Measurements from ENCODE around the gene MAB21L1. TPM values are rescaled to one million over a fixed set of nuclear protein-coding genes. Genes with fewer than 3 reads are reported as not detected.

MAB21L1 gene
- total RNA-seq, 1 experiment from 2014 or later = not detected

- ChIA-PET POLR2A (no interaction called here), RAD21 (ENCODE audit: low non-redundant PET in 1 of 2, low total read pairs in 2 of 2, uncharacterized antibody in 2 of 2, unreplicated experiment in 2 of 2) (no interaction called here), CTCF (no interaction called here)
- Histone ChIP-seq H3K4me3 (replicated peaks in 1 of 2; ENCODE audit: low read depth in 1 of 2, low read length in 2 of 2) (no peak overlapping the region), H3K4me2 (ENCODE audit: low read length) (no peak overlapping the region), H3K27me3 (ENCODE audit: insufficient read depth, low read length) (no peaks in the 10 kb centered on the region), H3K4me1 (ENCODE audit: control insufficient read depth in 1 of 2, insufficient read depth in 2 of 2, low read length in 2 of 2) (no peaks in the 10 kb centered on the region), H2AFZ (ENCODE audit: low read depth, low read length, poor library complexity, severe bottlenecking) (no peak overlapping the region), H3K36me3 (ENCODE audit: control insufficient read depth in 1 of 2, insufficient read depth in 2 of 2, low read length in 2 of 2) (no peaks in the 10 kb centered on the region), H3K79me2 (ENCODE audit: insufficient read depth, low read length) (no peaks in the 10 kb centered on the region), H3K27ac (ENCODE audit: low read depth, low read length) (no peak overlapping the region), H3K9me3 (ENCODE audit: control insufficient read depth in 1 of 2, insufficient read depth in 1 of 2, low read depth in 1 of 2, low read length in 2 of 2) (no peaks in the 10 kb centered on the region), H3K9me2 (ENCODE audit: insufficient read depth) (no peaks in the 10 kb centered on the region), H3K9ac (ENCODE audit: low read length) (no peak overlapping the region), H4K20me1 (ENCODE audit: insufficient read depth) (no peaks in the 10 kb centered on the region)
- ATAC-seq = no peak
- no peak for DNase-seq (ENCODE audit: low read depth, low spot score)
- intact Hi-C loops (cut with micrococcal nuclease) = no loop called here
- no peak for TF ChIP-seq ELF1 (IDR thresholded peaks at IDR 0.05; ENCODE audit: borderline replicate concordance, low read depth)
- no peak for TF ChIP-seq MAX (IDR thresholded peaks at IDR 0.05)
- TF ChIP-seq SRF (IDR thresholded peaks at IDR 0.05; ENCODE audit: low read depth) = no peak
- no peak for TF ChIP-seq POLR2A (IDR thresholded peaks at IDR 0.05; ENCODE audit: borderline replicate concordance, extremely low read depth, insufficient read depth, insufficient read length)
- TF ChIP-seq EGR1 (IDR thresholded peaks at IDR 0.05; ENCODE audit: low read depth) = no peak
- TF ChIP-seq CBX3 (IDR thresholded peaks at IDR 0.05; ENCODE audit: low read depth) = no peak
- TF ChIP-seq TCF7L2 (IDR thresholded peaks at IDR 0.05; ENCODE audit: borderline replicate concordance, extremely low read depth, insufficient read depth, insufficient read length) = no peak
- no peak for TF ChIP-seq SIN3A (IDR thresholded peaks at IDR 0.05; ENCODE audit: low read depth)
- no peak for TF ChIP-seq CEBPB (IDR thresholded peaks at IDR 0.05; ENCODE audit: low read depth)
- no peak for TF ChIP-seq CTCF (IDR thresholded peaks at IDR 0.05 in 2 of 3, conservative IDR thresholded peaks at IDR 0.05 in 1 of 3; ENCODE audit: borderline replicate concordance in 1 of 3, insufficient read depth in 1 of 3, low read depth in 2 of 3, low read length in 2 of 3)
- no peak for TF ChIP-seq YY1 (IDR thresholded peaks at IDR 0.05; ENCODE audit: extremely low read depth, insufficient replicate concordance, low read depth, low read length)
- TF ChIP-seq EZH2phosphoT487 (IDR thresholded peaks at IDR 0.05; ENCODE audit: borderline replicate concordance) = no peak
- TF ChIP-seq SP1 (IDR thresholded peaks at IDR 0.05; ENCODE audit: low read depth) = no peak
- TF ChIP-seq RAD21 (IDR thresholded peaks at IDR 0.05; ENCODE audit: low read depth) = no peak
- no peak for TF ChIP-seq REST (IDR thresholded peaks at IDR 0.05; ENCODE audit: low read depth)
- no peak for TF ChIP-seq ZFX (IDR thresholded peaks at IDR 0.05)
- TF ChIP-seq EZH2 (IDR thresholded peaks at IDR 0.05) = no peak
- no TSS peak for BruUV-seq (replicated peaks)
Observed at GRCh38 chr13:35514061-35514477, 37.6 kb upstream of the MAB21L1 start.
